Smooth muscle cell (in vitro differentiated cells): ENCODE measurements around the gene TSC22D3. TPM values are rescaled to one million over a fixed set of nuclear protein-coding genes. Genes with fewer than 3 reads are reported as not detected.

Source experiments
- DNase-seq: peaks from one replicate; lab custom pipeline; 2025; ENCODE audit not compliant: unreplicated experiment; lab: John Stamatoyannopoulos, UW
- H2AFZ ChIP-seq: fragments of 200-600 bp; sonication (generic); 2 replicates; pipeline ENCODE4 v1.6.0; 2016; ENCODE audit warnings: antibody characterized with exemption, low read depth, mild to moderate bottlenecking
- H3F3A ChIP-seq: fragments of 200-600 bp; sonication (generic); 2 replicates; pipeline ENCODE4 v1.6.0; 2017; ENCODE audit warnings: antibody characterized with exemption, low read depth
- H3K27ac ChIP-seq: fragments of 200-600 bp; sonication (generic); 2 replicates; pipeline ENCODE4 v1.5.1; 2016; ENCODE audit warnings: low read depth, mild to moderate bottlenecking
- H3K27me3 ChIP-seq: fragments of 200-600 bp; sonication (generic); 2 replicates; pipeline ENCODE4 v1.6.1; 2016; ENCODE audit warnings: low read depth, mild to moderate bottlenecking
- H3K36me3 ChIP-seq: fragments of 200-600 bp; sonication (generic); 2 replicates; pipeline ENCODE4 v1.5.1; 2016; ENCODE audit warnings: low read depth
- H3K4me1 ChIP-seq: fragments of 200-600 bp; sonication (generic); 2 replicates; pipeline ENCODE4 v1.5.1; 2016; ENCODE audit warnings: low read depth
- H3K4me2 ChIP-seq: fragments of 200-600 bp; sonication (generic); 2 replicates; pipeline ENCODE4 v1.6.0; 2016; ENCODE audit warnings: mild to moderate bottlenecking
- H3K4me3 ChIP-seq: fragments of 200-600 bp; sonication (generic); 2 replicates; pipeline ENCODE4 v1.5.1; 2016; ENCODE audit warnings: mild to moderate bottlenecking
- H3K79me2 ChIP-seq: fragments of 200-600 bp; sonication (generic); 2 replicates; pipeline ENCODE4 v1.6.0; 2016; ENCODE audit warnings: low read depth, mild to moderate bottlenecking
- H3K9ac ChIP-seq: fragments of 200-600 bp; sonication (generic); 2 replicates; pipeline ENCODE4 v1.6.0; 2016; ENCODE audit warnings: low read depth
- H3K9me3 ChIP-seq: fragments of 200-600 bp; sonication (generic); replicated peaks from 2 replicates; pipeline ENCODE4 v1.5.1; 2016; ENCODE audit warnings: low read depth
- H4K20me1 ChIP-seq: fragments of 200-600 bp; sonication (generic); 2 replicates; pipeline ENCODE4 v1.6.0; 2016; ENCODE audit warnings: low read depth
- WGBS: methylation state at CpG from one replicate; pipeline ENCODE4 v1.1.7; 2016; ENCODE audit warnings: low lambda C conversion rate; 5-methylcytosine and 5-hydroxymethylcytosine counted together
- polyA plus RNA-seq: library from polyadenylated mRNA; unstranded; fragments of >200 nt; fragmentation: Nextera tagmentation; extraction: Ambion mirVana; gene quantifications from 2 replicates; pipeline ENCODE4 v1.2.1, GENCODE V29; 2016
- total RNA-seq: library from RNA; depleted of rRNA; stranded (reverse); fragments of >200 nt; gene quantifications from 2 replicates; pipeline ENCODE4 v1.2.3, GENCODE V29; 2014
- TF ChIP-seq, protein P1 (sequence below): fragments of 200-600 bp; sonication (generic); IDR thresholded peaks from 2 replicates; pipeline ENCODE4 v1.5.1; 2017; ENCODE audit warnings: borderline replicate concordance, mild to moderate bottlenecking, antibody characterized with exemption; ENCODE audit not compliant: insufficient read depth, poor library complexity, severe bottlenecking

TSC22D3 gene
- total and polyA plus RNA-seq, 2 experiments from 2014 or later: 144 to 271 TPM

DNA sequence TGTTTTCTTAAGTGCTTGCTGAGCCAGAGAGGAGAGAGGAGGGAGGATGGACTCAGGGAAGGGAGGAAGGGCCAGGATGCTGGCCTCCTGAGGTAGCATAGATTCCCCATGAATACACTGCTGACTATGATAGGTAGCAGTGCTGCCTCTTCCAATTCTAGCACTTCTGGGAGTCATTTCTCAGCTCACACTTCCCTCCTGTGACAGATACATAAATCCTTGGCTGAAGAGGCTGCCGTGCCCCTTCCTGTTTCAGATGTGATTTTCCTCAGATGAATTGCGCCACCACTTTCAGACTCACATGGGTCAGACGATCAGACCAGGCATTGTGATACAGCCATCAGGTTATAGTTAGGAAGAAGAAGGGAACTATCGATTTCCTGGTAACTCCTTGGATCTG, 22.4 kb downstream of the TSC22D3 start:
- no peak overlapping the region for H3K4me3 ChIP-seq
- H3K27me3 ChIP-seq: no peaks in the 10 kb centered on the region
- H3K79me2 ChIP-seq: no peaks in the 10 kb centered on the region
- H3K9me3 ChIP-seq: no peaks in the 10 kb centered on the region
- no peak for DNase-seq
- no peaks in the 10 kb centered on the region for H3K36me3 ChIP-seq
- WGBS: 74% methylated on average over 4 of the region's 4 CpGs
- no peaks in the 10 kb centered on the region for H4K20me1 ChIP-seq
- H3K9ac ChIP-seq: no peak overlapping the region
- TF ChIP-seq, protein P1, sequence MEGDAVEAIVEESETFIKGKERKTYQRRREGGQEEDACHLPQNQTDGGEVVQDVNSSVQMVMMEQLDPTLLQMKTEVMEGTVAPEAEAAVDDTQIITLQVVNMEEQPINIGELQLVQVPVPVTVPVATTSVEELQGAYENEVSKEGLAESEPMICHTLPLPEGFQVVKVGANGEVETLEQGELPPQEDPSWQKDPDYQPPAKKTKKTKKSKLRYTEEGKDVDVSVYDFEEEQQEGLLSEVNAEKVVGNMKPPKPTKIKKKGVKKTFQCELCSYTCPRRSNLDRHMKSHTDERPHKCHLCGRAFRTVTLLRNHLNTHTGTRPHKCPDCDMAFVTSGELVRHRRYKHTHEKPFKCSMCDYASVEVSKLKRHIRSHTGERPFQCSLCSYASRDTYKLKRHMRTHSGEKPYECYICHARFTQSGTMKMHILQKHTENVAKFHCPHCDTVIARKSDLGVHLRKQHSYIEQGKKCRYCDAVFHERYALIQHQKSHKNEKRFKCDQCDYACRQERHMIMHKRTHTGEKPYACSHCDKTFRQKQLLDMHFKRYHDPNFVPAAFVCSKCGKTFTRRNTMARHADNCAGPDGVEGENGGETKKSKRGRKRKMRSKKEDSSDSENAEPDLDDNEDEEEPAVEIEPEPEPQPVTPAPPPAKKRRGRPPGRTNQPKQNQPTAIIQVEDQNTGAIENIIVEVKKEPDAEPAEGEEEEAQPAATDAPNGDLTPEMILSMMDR: no peak
- H2AFZ ChIP-seq: no peak overlapping the region
- peaks cover 3% of the 10 kb centered on the region for H3K4me1 ChIP-seq
- H3K4me2 ChIP-seq: no peak overlapping the region
- H3F3A ChIP-seq: no peaks in the 10 kb centered on the region
- no peak overlapping the region for H3K27ac ChIP-seq

GRCh38 chrX:107752714-107753113, 22.9 kb downstream of the TSC22D3 start:
- Histone ChIP-seq H3K9me3 (no peaks in the 10 kb centered on the region), H3K4me3 (no peak overlapping the region), H3K36me3 (no peaks in the 10 kb centered on the region), H3K27ac (no peak overlapping the region), H3K4me1 (peaks cover 8% of the 10 kb centered on the region), H2AFZ (no peak overlapping the region), H3K9ac (no peak overlapping the region), H4K20me1 (no peaks in the 10 kb centered on the region), H3K4me2 (no peak overlapping the region), H3F3A (no peaks in the 10 kb centered on the region), H3K27me3 (no peaks in the 10 kb centered on the region), H3K79me2 (no peaks in the 10 kb centered on the region)
- 95% methylated on average over 3 of the region's 3 CpGs for WGBS
- TF ChIP-seq, protein P1: no peak
- DNase-seq: no peak

DNA sequence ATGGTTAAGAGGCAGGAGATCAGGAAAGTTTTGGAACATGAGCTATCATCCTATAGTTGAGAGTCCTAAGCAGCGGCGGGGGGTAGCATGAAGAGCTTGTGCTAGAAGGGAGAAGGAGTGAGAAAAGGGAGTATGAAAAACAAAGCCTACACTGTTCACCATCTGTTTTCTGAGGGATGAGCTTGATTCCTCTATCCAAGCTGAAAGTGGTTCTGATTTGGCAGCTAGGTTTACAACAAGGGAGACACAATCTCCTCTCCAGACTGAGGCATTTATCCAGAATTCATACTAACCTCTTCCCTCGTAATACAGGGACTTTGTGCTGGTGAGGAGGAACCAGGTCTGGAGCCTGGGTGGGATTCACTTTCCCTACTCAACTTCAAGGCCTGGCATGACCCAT, 23.5 kb downstream of the TSC22D3 start:
- no peaks in the 10 kb centered on the region for H3K27me3 ChIP-seq
- no peak overlapping the region for H3K4me3 ChIP-seq
- DNase-seq: no peak
- H2AFZ ChIP-seq: no peak overlapping the region
- H3K27ac ChIP-seq: no peak overlapping the region
- H3K9me3 ChIP-seq: no peaks in the 10 kb centered on the region
- H3K4me1 ChIP-seq: peaks cover 15% of the 10 kb centered on the region
- H3F3A ChIP-seq: no peaks in the 10 kb centered on the region
- H4K20me1 ChIP-seq: no peaks in the 10 kb centered on the region
- 89% methylated on average over 3 of the region's 3 CpGs for WGBS
- H3K79me2 ChIP-seq: no peaks in the 10 kb centered on the region
- H3K4me2 ChIP-seq: no peak overlapping the region
- H3K36me3 ChIP-seq: no peaks in the 10 kb centered on the region
- TF ChIP-seq, protein P1: no peak
- no peak overlapping the region for H3K9ac ChIP-seq

DNA sequence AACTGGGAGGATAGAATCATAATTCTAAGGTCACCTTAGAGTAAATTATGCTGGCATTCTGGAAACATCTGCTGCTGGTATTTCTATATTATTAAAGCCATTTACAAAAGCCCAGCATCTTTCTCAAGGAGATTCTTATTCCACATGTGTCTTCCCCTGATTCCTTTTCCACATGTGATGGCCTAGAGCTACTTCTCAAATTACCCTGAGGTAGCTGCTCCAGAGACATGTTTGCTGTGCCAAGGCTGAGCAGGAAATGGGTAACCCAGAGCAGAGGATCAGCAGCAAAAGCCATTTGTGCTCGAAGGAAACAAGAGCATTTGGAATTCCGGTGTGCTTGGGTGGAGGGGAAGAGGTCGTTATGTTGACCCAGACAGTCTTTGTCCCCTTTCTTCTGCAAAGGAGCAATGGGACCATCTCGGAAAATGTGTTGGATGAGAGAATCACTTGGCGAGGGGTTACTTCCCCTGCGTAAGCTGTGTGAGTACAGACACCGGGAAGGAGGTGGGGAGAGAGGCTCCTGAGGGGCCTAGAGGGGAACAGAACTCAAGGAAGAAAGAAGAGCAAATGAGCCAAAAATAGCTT, 24.6 kb downstream of the TSC22D3 start:
- H3K79me2 ChIP-seq: no peaks in the 10 kb centered on the region
- no peak overlapping the region for H3K4me2 ChIP-seq
- H3K27me3 ChIP-seq: no peaks in the 10 kb centered on the region
- H2AFZ ChIP-seq: no peak overlapping the region
- peaks cover 17% of the 10 kb centered on the region for H3K4me1 ChIP-seq
- no peak overlapping the region for H3K9ac ChIP-seq
- no peaks in the 10 kb centered on the region for H3K36me3 ChIP-seq
- no peaks in the 10 kb centered on the region for H3K9me3 ChIP-seq
- no peaks in the 10 kb centered on the region for H3F3A ChIP-seq
- TF ChIP-seq, protein P1: no peak
- WGBS: 78% methylated on average over 7 of the region's 7 CpGs
- no peak overlapping the region for H3K4me3 ChIP-seq
- H4K20me1 ChIP-seq: no peaks in the 10 kb centered on the region
- DNase-seq: no peak
- no peak overlapping the region for H3K27ac ChIP-seq
